Measurements from ENCODE around the gene HMX3.
"Not testable (repeated sequence)": the region's sequence is repeated elsewhere in the genome, so short reads cannot be mapped to it uniquely, and the experiment has no call there.

Gene HMX3

GRCh38 chr10:123149162-123149567 is 13.4 kb downstream of the HMX3 start:
- no peak for DNase-seq

GRCh38 chr10:123149568-123150270 is 13.9 kb downstream of the HMX3 start:
- DNase-seq: no peak

GRCh38 chr10:123150271-123150985 is 14.7 kb downstream of the HMX3 start:
- DNase-seq: no peak

GRCh38 chr10:123150986-123151736 is 15.4 kb downstream of the HMX3 start:
- no peak for DNase-seq

- DNase-seq: no peak
Measured at GRCh38 chr10:123151737-123152135, 16.0 kb downstream of the HMX3 start.

GRCh38 chr10:123153486-123154091 is 17.8 kb downstream of the HMX3 start:
- no peak for DNase-seq

- peak; percentile 98 for DNase-seq
Measured at GRCh38 chr10:123154092-123154710, 18.4 kb downstream of the HMX3 start, which contains the start of gene BUB3. TSS of gene BUB3 (plus strand) at chr10:123154402. CDS start at chr10:123154918, 516 bp downstream.

- DNase-seq: peak; percentile 18 to 57
Measured at GRCh38 chr10:123154711-123155505, 19.1 kb downstream of the HMX3 start.

GRCh38 chr10:123156078-123156477 is 20.3 kb downstream of the HMX3 start:
- DNase-seq: no peak

- peak; percentile 26 to 41 for DNase-seq
Measured at GRCh38 chr10:123157210-123157609, 21.4 kb downstream of the HMX3 start.

- DNase-seq: no peak
Measured at GRCh38 chr10:123158682-123159081, 22.9 kb downstream of the HMX3 start.

- DNase-seq: no peak
Measured at GRCh38 chr10:123160311-123160980, 24.7 kb downstream of the HMX3 start.

GRCh38 chr10:123164319-123164718 is 28.5 kb downstream of the HMX3 start:
- no peak for DNase-seq

GRCh38 chr10:123165445-123166072 is 29.8 kb downstream of the HMX3 start:
- DNase-seq: no peak

GRCh38 chr10:123166618-123167017 is 30.8 kb downstream of the HMX3 start:
- no peak for DNase-seq

GRCh38 chr10:123170961-123171360 is 35.2 kb downstream of the HMX3 start:
- no peak for DNase-seq

- not testable (repeated sequence) for DNase-seq
Measured at GRCh38 chr10:123171616-123172015, 35.8 kb downstream of the HMX3 start.

- no peak for DNase-seq
Measured at GRCh38 chr10:123175389-123176387, 39.9 kb downstream of the HMX3 start.

GRCh38 chr10:123178390-123178789 is 42.6 kb downstream of the HMX3 start:
- not testable (repeated sequence) for DNase-seq

Data from AML-193 (cell line).